HepG2 (cell line): ENCODE data around the gene TMEM59. TPM values are rescaled to one million over a fixed set of nuclear protein-coding genes. Genes with fewer than 3 reads are reported as not detected.

Experiments
- GABPA ChIP-seq, 2 experiments: IDR thresholded peaks; 2 replicates each; pipeline ENCODE4 v1.6.1; 2011 to 2016; ENCODE audit warnings: low read depth in 2 of 2, low read length in 1 of 2, missing biosample characterization in 1 of 2, missing genetic modification characterization in 1 of 2
- GFI1 ChIP-seq: sonication (generic); formaldehyde crosslinking; IDR thresholded peaks from 2 replicates; pipeline ENCODE4 v1.5.0; 2020; ENCODE audit warnings: missing genetic modification reagents, mild to moderate bottlenecking, borderline replicate concordance
- GMEB2 ChIP-seq: IDR thresholded peaks from 2 replicates; pipeline ENCODE4 v1.6.1; 2016; ENCODE audit warnings: missing biosample characterization, missing genetic modification reagents, low read depth
- GTF2F1 ChIP-seq: fragments of 150-350 bp; IDR thresholded peaks from 2 replicates; pipeline ENCODE4 v1.6.1; 2014; ENCODE audit warnings: low read length
- KLF16 ChIP-seq, 2 experiments: sonication (generic) in 1 of 2; formaldehyde crosslinking in 1 of 2; IDR thresholded peaks; 2 replicates each; pipeline versions ENCODE4 v1.6.1 to v1.8.0; 2016 to 2023; ENCODE audit warnings: missing genetic modification reagents in 2 of 2, missing compliant biosample characterization in 1 of 2
- LRRFIP1 ChIP-seq: sonication (generic); formaldehyde crosslinking; conservative IDR thresholded peaks from 2 replicates; pipeline ENCODE4 v1.4.0; 2020; ENCODE audit warnings: missing genetic modification reagents
- MBD4 ChIP-seq: IDR thresholded peaks from 2 replicates; pipeline ENCODE4 v1.6.1; 2012; ENCODE audit warnings: low read length, inconsistent platforms, borderline replicate concordance
- MED13 ChIP-seq: sonication (generic); formaldehyde crosslinking; IDR thresholded peaks from 2 replicates; pipeline ENCODE4 v1.5.0; 2020; ENCODE audit warnings: missing genetic modification reagents
- MLLT10 ChIP-seq: sonication (generic); formaldehyde crosslinking; IDR thresholded peaks from 2 replicates; pipeline ENCODE4 v1.4.0; 2020; ENCODE audit warnings: missing genetic modification reagents
- NCOA5 ChIP-seq: sonication (generic); formaldehyde crosslinking; IDR thresholded peaks from 2 replicates; pipeline ENCODE4 v1.4.0; 2020; ENCODE audit warnings: missing genetic modification reagents
- NR1H2 ChIP-seq: sonication (generic); formaldehyde crosslinking; IDR thresholded peaks from 2 replicates; pipeline ENCODE4 v1.8.1; 2022; ENCODE audit warnings: low read depth, missing genetic modification reagents, borderline replicate concordance
- ZBTB14 ChIP-seq: sonication (generic); formaldehyde crosslinking; IDR thresholded peaks from 2 replicates; pipeline ENCODE4 v1.4.0; 2020; ENCODE audit warnings: missing genetic modification reagents
- ZFP36L1 ChIP-seq: sonication (generic); formaldehyde crosslinking; IDR thresholded peaks from 2 replicates; pipeline ENCODE4 v1.8.0; 2022; ENCODE audit warnings: mild to moderate bottlenecking, missing genetic modification reagents, moderate library complexity
- ZNF224 ChIP-seq: sonication (generic); formaldehyde crosslinking; IDR thresholded peaks from 2 replicates; pipeline ENCODE4 v1.5.0; 2020; ENCODE audit warnings: mild to moderate bottlenecking, missing genetic modification reagents
- ZNF24 ChIP-seq: fragments of 450-650 bp; IDR thresholded peaks from 2 replicates; pipeline ENCODE4 v1.6.1; 2017; ENCODE audit warnings: antibody characterized with exemption, mild to moderate bottlenecking
- ZNF329 ChIP-seq: sonication (generic); formaldehyde crosslinking; IDR thresholded peaks from 2 replicates; pipeline ENCODE4 v1.9.0; 2021; ENCODE audit warnings: low read depth, mild to moderate bottlenecking, missing genetic modification reagents
- ZNF496 ChIP-seq: sonication (generic); formaldehyde crosslinking; IDR thresholded peaks from 2 replicates; pipeline ENCODE4 v1.8.1; 2023; ENCODE audit warnings: mild to moderate bottlenecking, moderate library complexity, missing genetic modification reagents; ENCODE audit not compliant: insufficient replicate concordance
- ZNF543 ChIP-seq: sonication (generic); formaldehyde crosslinking; IDR thresholded peaks from 2 replicates; pipeline ENCODE4 v1.4.0; 2020; ENCODE audit warnings: mild to moderate bottlenecking, missing genetic modification reagents
- ZNF792 ChIP-seq: IDR thresholded peaks from 2 replicates; pipeline ENCODE4 v1.6.1; 2016
- polyA plus RNA-seq, 8 experiments: library from polyadenylated mRNA; depleted of rRNA in 3 of 8; stranded (reverse) in 7 of 8; unstranded in 1 of 8; fragments of >200 nt; fragmentation: Illumina TruSeq in 4 of 8; extraction: Trizol in 4 of 8; gene quantifications; 2 replicates each; pipeline versions ENCODE4 v1.2.1 to v1.2.3, GENCODE V29; 2011 to 2016; ENCODE audit warnings: low read depth in 4 of 8, missing spikeins in 1 of 8, mixed read lengths in 1 of 8; ENCODE audit not compliant: insufficient read depth in 1 of 8
- total RNA-seq, 5 experiments: library from RNA; depleted of rRNA; stranded (reverse); fragments of >200 nt; fragmentation: Illumina TruSeq; extraction: Trizol; gene quantifications; 2 replicates each; pipeline ENCODE4 v1.2.3, GENCODE V29; 2016; ENCODE audit warnings: low read depth in 1 of 5
- TF ChIP-seq, protein P1 (sequence below): sonication (generic); formaldehyde crosslinking; conservative IDR thresholded peaks from 2 replicates; pipeline ENCODE4 v1.8.0; 2022; ENCODE audit warnings: mild to moderate bottlenecking, moderate library complexity, missing genetic modification reagents
- TF ChIP-seq, protein P2 (sequence below): sonication (generic); formaldehyde crosslinking; IDR thresholded peaks from 2 replicates; pipeline ENCODE4 v1.5.1; 2020; ENCODE audit warnings: mild to moderate bottlenecking, missing genetic modification reagents, moderate library complexity

Gene TMEM59
- total and polyA plus RNA-seq, 2 of the 13 experiments (the other 11 are each of a cell fraction or from before 2014, with no cell fraction given) = 147 to 363 TPM

DNA sequence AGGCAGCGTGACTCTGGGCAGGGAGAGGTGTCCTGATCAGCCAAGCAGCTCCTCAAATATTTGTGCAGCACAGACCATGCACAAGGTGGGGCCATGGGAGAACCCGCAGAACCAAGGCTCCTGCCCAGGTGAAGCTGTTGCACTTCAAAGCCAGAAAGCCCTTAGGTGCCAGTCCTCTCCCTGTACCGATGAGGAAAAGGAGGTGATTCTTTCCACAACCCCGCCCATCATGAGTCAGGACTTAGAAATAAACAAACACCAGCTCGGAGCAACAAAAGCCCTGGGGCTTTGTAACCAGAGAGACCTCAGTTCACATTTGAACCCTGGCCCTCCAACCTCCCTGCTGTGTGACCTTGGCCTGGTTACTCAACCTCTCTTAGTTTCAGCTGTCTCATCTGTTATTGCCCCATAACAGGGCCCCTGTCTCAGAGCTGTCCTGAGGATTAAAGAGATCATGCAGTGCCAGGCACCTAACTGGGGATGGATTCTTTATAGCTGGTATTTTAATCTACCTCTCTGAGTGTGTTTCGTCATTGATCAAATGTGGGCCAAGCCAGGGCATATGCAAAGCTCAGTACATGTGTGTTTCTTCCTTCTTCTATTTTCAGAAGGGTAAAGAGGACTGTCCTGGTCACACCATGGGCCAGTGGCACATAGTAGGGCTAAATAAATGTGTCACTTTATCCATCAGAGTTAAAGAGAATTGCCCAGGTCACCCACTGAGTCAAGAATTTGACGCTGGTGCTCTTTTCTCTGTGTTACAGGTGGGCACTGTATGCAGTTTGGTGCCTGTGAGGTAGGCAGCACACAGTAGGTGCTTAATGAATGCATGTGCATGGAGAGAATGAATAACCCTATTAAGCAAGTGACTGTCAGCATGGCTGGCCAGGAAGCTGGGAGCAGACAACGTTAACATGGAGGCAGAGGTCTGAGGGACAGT lies 36.4 kb downstream of the TMEM59 start (continued):
- peak; percentile 25; the same call in 1 of the 2 replicates for TF ChIP-seq GMEB2
- TF ChIP-seq ZNF543 = peak; percentile 47; the same call in 1 of the 2 replicates
- TF ChIP-seq MBD4 = no peak
- no peak for TF ChIP-seq ZNF792 (CRISPR knock-in tag)
- no peak for TF ChIP-seq ZFP36L1 (CRISPR knock-in tag)
- TF ChIP-seq ZBTB14 (CRISPR knock-in tag) = no peak
- no peak for TF ChIP-seq GABPA (IDR thresholded peaks at IDR 0.05; ENCODE audit: low read depth, low read length)
- TF ChIP-seq GABPA (CRISPR knock-in tag; IDR thresholded peaks at IDR 0.05; ENCODE audit: low read depth) = no peak; the same call in 1 of the 2 replicates
- no peak for TF ChIP-seq LRRFIP1
- no peak for TF ChIP-seq MLLT10 (CRISPR knock-in tag)
- no peak for TF ChIP-seq ZNF224
- 0 out of 4 replicates have a peak, but pooled peaks of 1 of the 2 experiments have one; percentile 37 for TF ChIP-seq KLF16 (CRISPR knock-in tag; IDR thresholded peaks at IDR 0.05)
- TF ChIP-seq ZNF24 = no peak
- no peak for TF ChIP-seq ZNF496 (CRISPR knock-in tag)
- no peak for TF ChIP-seq NCOA5
- TF ChIP-seq, protein P1, sequence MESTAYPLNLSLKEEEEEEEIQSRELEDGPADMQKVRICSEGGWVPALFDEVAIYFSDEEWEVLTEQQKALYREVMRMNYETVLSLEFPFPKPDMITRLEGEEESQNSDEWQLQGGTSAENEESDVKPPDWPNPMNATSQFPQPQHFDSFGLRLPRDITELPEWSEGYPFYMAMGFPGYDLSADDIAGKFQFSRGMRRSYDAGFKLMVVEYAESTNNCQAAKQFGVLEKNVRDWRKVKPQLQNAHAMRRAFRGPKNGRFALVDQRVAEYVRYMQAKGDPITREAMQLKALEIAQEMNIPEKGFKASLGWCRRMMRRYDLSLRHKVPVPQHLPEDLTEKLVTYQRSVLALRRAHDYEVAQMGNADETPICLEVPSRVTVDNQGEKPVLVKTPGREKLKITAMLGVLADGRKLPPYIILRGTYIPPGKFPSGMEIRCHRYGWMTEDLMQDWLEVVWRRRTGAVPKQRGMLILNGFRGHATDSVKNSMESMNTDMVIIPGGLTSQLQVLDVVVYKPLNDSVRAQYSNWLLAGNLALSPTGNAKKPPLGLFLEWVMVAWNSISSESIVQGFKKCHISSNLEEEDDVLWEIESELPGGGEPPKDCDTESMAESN (CRISPR knock-in tag) = 0 out of 2 replicates have a peak, but pooled peaks have one; percentile 17
- TF ChIP-seq MED13 (CRISPR knock-in tag) = no peak
- TF ChIP-seq, protein P2, sequence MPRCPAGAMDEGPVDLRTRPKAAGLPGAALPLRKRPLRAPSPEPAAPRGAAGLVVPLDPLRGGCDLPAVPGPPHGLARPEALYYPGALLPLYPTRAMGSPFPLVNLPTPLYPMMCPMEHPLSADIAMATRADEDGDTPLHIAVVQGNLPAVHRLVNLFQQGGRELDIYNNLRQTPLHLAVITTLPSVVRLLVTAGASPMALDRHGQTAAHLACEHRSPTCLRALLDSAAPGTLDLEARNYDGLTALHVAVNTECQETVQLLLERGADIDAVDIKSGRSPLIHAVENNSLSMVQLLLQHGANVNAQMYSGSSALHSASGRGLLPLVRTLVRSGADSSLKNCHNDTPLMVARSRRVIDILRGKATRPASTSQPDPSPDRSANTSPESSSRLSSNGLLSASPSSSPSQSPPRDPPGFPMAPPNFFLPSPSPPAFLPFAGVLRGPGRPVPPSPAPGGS = no peak
- TF ChIP-seq ZNF329 = 0 out of 2 replicates have a peak, but pooled peaks have one; percentile 37
- TF ChIP-seq GTF2F1 = no peak
- no peak for TF ChIP-seq GFI1 (CRISPR knock-in tag)
- no peak for TF ChIP-seq NR1H2 (CRISPR knock-in tag)
